Measurements from ENCODE around the gene KCNMB2.

DNA sequence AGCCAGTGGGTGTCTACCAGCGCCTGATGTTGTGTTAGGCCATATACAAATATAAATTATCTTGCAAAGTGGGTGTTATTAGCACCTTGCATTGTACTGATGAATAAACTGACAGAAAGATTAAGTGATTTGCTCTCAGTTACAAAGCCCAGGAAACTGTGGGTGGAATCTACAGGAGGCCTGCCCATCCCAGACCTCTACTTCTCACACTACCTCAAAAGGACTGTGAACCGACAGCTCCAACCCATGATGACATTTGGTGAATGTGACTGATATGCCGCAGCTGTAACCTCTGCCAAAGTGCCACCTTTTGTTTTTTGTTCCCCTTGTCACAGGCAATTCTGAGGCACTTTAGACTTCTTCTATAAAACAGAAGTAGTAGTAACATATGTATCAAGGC is 43.7 kb upstream of the KCNMB2 start:
- TF ChIP-seq CTCF (IDR thresholded peaks at IDR 0.05), result no peak
- no peak for TF ChIP-seq ZFX (IDR thresholded peaks at IDR 0.05; ENCODE audit: borderline replicate concordance)

Measured in 22Rv1 (cell line).